Panc1 (cell line): ENCODE measurements around the gene HDAC11. TPM values are rescaled to one million over a fixed set of nuclear protein-coding genes. Genes with fewer than 3 reads are reported as not detected.

Source experiments
- ATAC-seq: fragments of 200-7000 bp; cut with Tn5 transposase; 2 replicates; pipeline ENCODE4 v1.9.1; 2020; ENCODE audit warnings: mild to moderate bottlenecking, moderate library complexity
- BruUV-seq: library from RNA; stranded (reverse); fragments of 400-500 nt; replicated peaks from 2 replicates; lab custom pipeline; 2021; lab: Mats Ljungman, UMichigan
- CTCF ChIA-PET: fragments of 300-600 bp; sonication (Branson Sonifier 250); formaldehyde crosslinking; loops from one replicate; lab custom pipeline; 2022; ENCODE audit warnings: antibody characterized with exemption; lab: Charles Lee
- POLR2A ChIA-PET: fragments of 300-600 bp; sonication (Branson Sonifier 250); formaldehyde crosslinking; loops from one replicate; lab custom pipeline; 2022; ENCODE audit warnings: antibody characterized with exemption; lab: Charles Lee
- DNase-seq: peaks from one replicate; pipeline ENCODE4 v3.0.0-alpha.2; 2010; ENCODE audit warnings: low read depth, low spot score
- H3K27ac ChIP-seq: 2 replicates; pipeline ENCODE4 v1.5.1; 2011; ENCODE audit warnings: mild to moderate bottlenecking, low read length, inconsistent platforms
- H3K27me3 ChIP-seq: fragments of 200-500 bp; sonication (Bioruptor generic); 2 replicates; pipeline ENCODE4 v1.6.0; 2014; ENCODE audit warnings: low read length, inconsistent platforms; ENCODE audit not compliant: control insufficient read depth, insufficient read depth
- H3K36me3 ChIP-seq: fragments of 200-500 bp; sonication (Bioruptor generic); 2 replicates; pipeline ENCODE4 v1.5.1; 2014; ENCODE audit warnings: inconsistent platforms, mild to moderate bottlenecking, low read length, moderate library complexity; ENCODE audit not compliant: control insufficient read depth, insufficient read depth
- H3K4me1 ChIP-seq: 2 replicates; pipeline ENCODE4 v1.5.1; 2011; ENCODE audit warnings: inconsistent platforms, mild to moderate bottlenecking, low read length, moderate library complexity; ENCODE audit not compliant: control insufficient read depth, insufficient read depth
- H3K4me3 ChIP-seq, 2 experiments: 2 replicates each; pipeline ENCODE4 v1.5.1; 2011 to 2012; ENCODE audit warnings: low read depth in 2 of 2, low read length in 2 of 2, mild to moderate bottlenecking in 2 of 2, inconsistent platforms in 1 of 2, moderate library complexity in 1 of 2
- H3K9me3 ChIP-seq: fragments of 200-500 bp; sonication (Bioruptor generic); 2 replicates; pipeline ENCODE4 v1.5.1; 2014; ENCODE audit warnings: low read depth, mild to moderate bottlenecking, inconsistent platforms, low read length, moderate library complexity; ENCODE audit not compliant: control insufficient read depth, insufficient read depth
- CTCF ChIP-seq: fragments of 450-650 bp; IDR thresholded peaks from 2 replicates; pipeline ENCODE4 v1.5.1; 2017; ENCODE audit warnings: mild to moderate bottlenecking
- POLR2AphosphoS5 ChIP-seq: IDR thresholded peaks from 2 replicates; pipeline ENCODE4 v1.6.1; 2012; ENCODE audit warnings: mild to moderate bottlenecking, low read depth, low read length, moderate library complexity
- SIN3A ChIP-seq: IDR thresholded peaks from 2 replicates; pipeline ENCODE4 v1.6.1; 2012; ENCODE audit warnings: low read depth, mild to moderate bottlenecking, low read length, moderate library complexity, borderline replicate concordance; ENCODE audit not compliant: insufficient read depth
- TCF7L2 ChIP-seq: IDR thresholded peaks from 2 replicates; pipeline ENCODE4 v1.6.1; 2011; ENCODE audit warnings: mild to moderate bottlenecking, low read depth, low read length, inconsistent platforms
- in situ Hi-C: cut with HindIII; loops from 2 replicates; pipeline ENCODE4 v1.10.0; 2016; ENCODE audit warnings: low sequenced_read_pairs, low pct_unique_long_range_greater_than_20kb
- intact Hi-C: fragments of 100-400 bp; cut with micrococcal nuclease; formaldehyde crosslinking; loops from one replicate; pipeline ENCODE4 v1.10.0; 2022; ENCODE audit not compliant: unreplicated experiment
- total RNA-seq: library from RNA; stranded (reverse); gene quantifications from one replicate; pipeline ENCODE4 v1.2.1, GENCODE V29; 2021; ENCODE audit not compliant: unreplicated experiment
- TF ChIP-seq, protein P1 (sequence below), 2 experiments: IDR thresholded peaks; 2 replicates each; pipeline ENCODE4 v1.6.1; 2011 to 2012; ENCODE audit warnings: low read depth in 2 of 2, control low read depth in 1 of 2, low read length in 1 of 2, mild to moderate bottlenecking in 1 of 2, moderate library complexity in 1 of 2; ENCODE audit not compliant: insufficient read depth in 1 of 2

HDAC11 gene
- total RNA-seq, 1 experiment from 2014 or later = 10.6 TPM

DNA sequence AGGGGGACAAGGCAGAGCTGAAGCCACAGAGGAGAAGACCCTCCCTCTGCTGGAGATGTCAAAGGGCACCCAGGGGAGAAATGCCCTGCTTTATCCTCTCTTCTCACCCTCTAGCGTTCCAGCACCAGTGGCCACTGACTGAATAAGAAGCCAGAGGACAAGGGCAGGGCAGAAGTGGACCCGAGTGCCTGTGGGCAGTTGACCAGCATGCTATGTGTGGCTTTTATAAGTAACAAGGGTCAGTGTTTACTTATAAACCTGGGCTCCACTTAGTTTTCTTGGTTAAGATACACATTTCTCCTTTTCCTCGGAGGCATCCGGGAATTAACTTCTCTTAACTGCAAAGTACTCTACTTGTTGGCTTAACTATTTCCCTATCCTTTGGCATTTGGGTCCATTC is 13.3 kb upstream of the HDAC11 start:
- Histone ChIP-seq H3K4me1 (no peaks in the 10 kb centered on the region), H3K9me3 (no peaks in the 10 kb centered on the region), H3K36me3 (no peaks in the 10 kb centered on the region), H3K27me3 (no peaks in the 10 kb centered on the region), H3K27ac (no peak overlapping the region), H3K4me3 (no peak overlapping the region)
- DNase-seq = no peak
- ChIA-PET CTCF (no interaction called here), POLR2A (no interaction called here)
- no peak for ATAC-seq
- intact Hi-C loops = no loop called here
- BruUV-seq = no TSS peak
- in situ Hi-C loops = no loop called here
- TF ChIP-seq, protein P1, sequence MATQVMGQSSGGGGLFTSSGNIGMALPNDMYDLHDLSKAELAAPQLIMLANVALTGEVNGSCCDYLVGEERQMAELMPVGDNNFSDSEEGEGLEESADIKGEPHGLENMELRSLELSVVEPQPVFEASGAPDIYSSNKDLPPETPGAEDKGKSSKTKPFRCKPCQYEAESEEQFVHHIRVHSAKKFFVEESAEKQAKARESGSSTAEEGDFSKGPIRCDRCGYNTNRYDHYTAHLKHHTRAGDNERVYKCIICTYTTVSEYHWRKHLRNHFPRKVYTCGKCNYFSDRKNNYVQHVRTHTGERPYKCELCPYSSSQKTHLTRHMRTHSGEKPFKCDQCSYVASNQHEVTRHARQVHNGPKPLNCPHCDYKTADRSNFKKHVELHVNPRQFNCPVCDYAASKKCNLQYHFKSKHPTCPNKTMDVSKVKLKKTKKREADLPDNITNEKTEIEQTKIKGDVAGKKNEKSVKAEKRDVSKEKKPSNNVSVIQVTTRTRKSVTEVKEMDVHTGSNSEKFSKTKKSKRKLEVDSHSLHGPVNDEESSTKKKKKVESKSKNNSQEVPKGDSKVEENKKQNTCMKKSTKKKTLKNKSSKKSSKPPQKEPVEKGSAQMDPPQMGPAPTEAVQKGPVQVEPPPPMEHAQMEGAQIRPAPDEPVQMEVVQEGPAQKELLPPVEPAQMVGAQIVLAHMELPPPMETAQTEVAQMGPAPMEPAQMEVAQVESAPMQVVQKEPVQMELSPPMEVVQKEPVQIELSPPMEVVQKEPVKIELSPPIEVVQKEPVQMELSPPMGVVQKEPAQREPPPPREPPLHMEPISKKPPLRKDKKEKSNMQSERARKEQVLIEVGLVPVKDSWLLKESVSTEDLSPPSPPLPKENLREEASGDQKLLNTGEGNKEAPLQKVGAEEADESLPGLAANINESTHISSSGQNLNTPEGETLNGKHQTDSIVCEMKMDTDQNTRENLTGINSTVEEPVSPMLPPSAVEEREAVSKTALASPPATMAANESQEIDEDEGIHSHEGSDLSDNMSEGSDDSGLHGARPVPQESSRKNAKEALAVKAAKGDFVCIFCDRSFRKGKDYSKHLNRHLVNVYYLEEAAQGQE (IDR thresholded peaks at IDR 0.05; ENCODE audit: insufficient read depth in 1 of 2, low read depth in 2 of 2, low read length in 1 of 2) = no peak
- TF ChIP-seq POLR2AphosphoS5 = no peak
- no peak for TF ChIP-seq SIN3A
- no peak for TF ChIP-seq TCF7L2

DNA sequence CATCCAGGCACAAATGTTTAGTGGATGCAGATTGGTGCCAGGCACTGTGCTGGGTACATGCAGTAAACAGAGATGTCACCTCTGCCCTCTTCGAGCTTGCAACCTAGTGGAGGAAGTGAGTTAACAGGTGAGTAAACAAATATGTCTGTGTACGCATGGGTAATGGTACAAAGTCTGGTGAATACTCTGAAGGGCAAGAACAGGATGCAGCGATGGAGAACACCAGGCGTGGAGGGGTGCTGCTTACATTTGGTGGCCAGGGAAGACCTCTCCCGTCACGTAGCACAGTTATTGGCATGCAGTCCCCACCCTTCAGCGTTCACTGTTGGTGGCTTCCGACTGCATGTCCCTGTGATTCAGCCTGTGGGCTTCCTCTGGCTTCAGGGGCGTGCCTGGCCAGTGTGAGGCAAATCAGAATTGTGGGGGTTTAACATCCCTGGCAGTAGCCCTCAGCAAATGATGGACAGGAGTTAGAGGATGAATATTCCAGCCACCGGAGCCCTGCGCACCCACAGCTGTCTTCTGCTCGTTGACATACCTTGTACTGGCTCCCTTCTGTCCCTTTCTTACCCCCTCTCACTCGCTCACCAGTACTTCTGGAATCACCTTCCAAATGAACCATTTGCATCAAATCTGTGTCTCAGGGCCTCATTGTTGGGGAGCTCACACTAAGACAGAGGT is 9.1 kb upstream of the HDAC11 start:
- H3K36me3 ChIP-seq = no peaks in the 10 kb centered on the region
- ChIA-PET POLR2A (no interaction called here), CTCF (no interaction called here)
- TF ChIP-seq POLR2AphosphoS5 (no peak), CTCF (no peak), SIN3A (no peak), TCF7L2 (no peak)
- TF ChIP-seq, protein P1 (IDR thresholded peaks at IDR 0.05; ENCODE audit: insufficient read depth in 1 of 2, low read depth in 2 of 2, low read length in 1 of 2) = no peak
- DNase-seq = no peak
- H3K27me3 ChIP-seq = no peaks in the 10 kb centered on the region
- no peak overlapping the region for H3K4me3 ChIP-seq
- H3K9me3 ChIP-seq = no peaks in the 10 kb centered on the region
- BruUV-seq = no TSS peak
- in situ Hi-C loops = no loop called here
- ATAC-seq = no peak
- no peaks in the 10 kb centered on the region for H3K4me1 ChIP-seq
- H3K27ac ChIP-seq = no peak overlapping the region
- intact Hi-C loops = no loop called here
